ENCODE measurements around the gene HAPLN2.

- no peak for TF ChIP-seq CTCF (IDR thresholded peaks at IDR 0.05)
- TF ChIP-seq POLR2AphosphoS5 (IDR thresholded peaks at IDR 0.05), result no peak
These were observed 45.1 kb upstream of the HAPLN2 start for GRCh38 chr1:156574039-156574633.

Measured in gastroesophageal sphincter (tissue), 3 donors.